OCI-LY3 (cell line): ENCODE data around the gene CXCL6.

ENCODE experiments used
- H2AFZ ChIP-seq: fragments of 200-600, 300-600 bp; shearing (Covaris generic); 2 replicates; pipeline ENCODE4 v1.6.0; 2014; ENCODE audit warnings: antibody characterized with exemption, low read depth, low read length
- H3K27ac ChIP-seq: fragments of 200-600, 300-600 bp; sonication (generic); 2 replicates; pipeline ENCODE4 v1.5.1; 2014; ENCODE audit warnings: mild to moderate bottlenecking, low read length, moderate library complexity, mixed read lengths
- H3K27me3 ChIP-seq: fragments of 200-600, 300-600 bp; sonication (generic); 2 replicates; pipeline ENCODE4 v1.6.1; 2014; ENCODE audit warnings: low read depth, low read length, mixed read lengths
- H3K36me3 ChIP-seq: fragments of 200-600, 300-600 bp; sonication (generic); replicated peaks from 2 replicates; pipeline ENCODE3; 2014; ENCODE audit warnings: low read depth, low read length, mixed read lengths
- H3K4me1 ChIP-seq: fragments of 300-600, 200-600 bp; sonication (generic); 2 replicates; pipeline ENCODE4 v1.6.1; 2014; ENCODE audit warnings: low read length, mixed read lengths
- H3K4me2 ChIP-seq: fragments of 200-600, 300-600 bp; sonication (generic); 2 replicates; pipeline ENCODE4 v1.6.1; 2014; ENCODE audit warnings: low read length, mixed read lengths
- H3K4me3 ChIP-seq: fragments of 300-600, 200-600 bp; sonication (generic); 2 replicates; pipeline ENCODE4 v1.5.1; 2014; ENCODE audit warnings: antibody characterized with exemption, mild to moderate bottlenecking, low read length, moderate library complexity
- H3K79me2 ChIP-seq: fragments of 300-600, 200-600 bp; shearing (Covaris generic); 2 replicates; pipeline ENCODE4 v1.6.1; 2014; ENCODE audit warnings: mild to moderate bottlenecking, low read length, mixed read lengths
- H3K9ac ChIP-seq: fragments of 300-600, 200-600 bp; shearing (Covaris generic); 2 replicates; pipeline ENCODE4 v1.6.0; 2014; ENCODE audit warnings: mild to moderate bottlenecking, low read length, moderate library complexity
- H3K9me3 ChIP-seq: fragments of 200-600, 300-600 bp; shearing (Covaris generic); 2 replicates; pipeline ENCODE4 v1.6.1; 2014; ENCODE audit warnings: low read length, mixed read lengths; ENCODE audit not compliant: insufficient read depth
- H4K20me1 ChIP-seq: fragments of 200-600, 300-600 bp; sonication (generic); 2 replicates; pipeline ENCODE4 v1.6.1; 2016; ENCODE audit warnings: low read length, mixed read lengths; ENCODE audit not compliant: insufficient read depth
- EZH2phosphoT487 ChIP-seq: fragments of 200-600 bp; shearing (Covaris generic); IDR thresholded peaks from 2 replicates; pipeline ENCODE4 v1.6.1; 2018; ENCODE audit warnings: antibody characterized with exemption, mixed run types, low read depth
- TF ChIP-seq, protein P1 (sequence below): fragments of 200-600, 300-600 bp; sonication (generic); IDR thresholded peaks from 2 replicates; pipeline ENCODE4 v1.5.1; 2014; ENCODE audit warnings: antibody characterized with exemption, low read length, low read depth

CXCL6 gene

DNA sequence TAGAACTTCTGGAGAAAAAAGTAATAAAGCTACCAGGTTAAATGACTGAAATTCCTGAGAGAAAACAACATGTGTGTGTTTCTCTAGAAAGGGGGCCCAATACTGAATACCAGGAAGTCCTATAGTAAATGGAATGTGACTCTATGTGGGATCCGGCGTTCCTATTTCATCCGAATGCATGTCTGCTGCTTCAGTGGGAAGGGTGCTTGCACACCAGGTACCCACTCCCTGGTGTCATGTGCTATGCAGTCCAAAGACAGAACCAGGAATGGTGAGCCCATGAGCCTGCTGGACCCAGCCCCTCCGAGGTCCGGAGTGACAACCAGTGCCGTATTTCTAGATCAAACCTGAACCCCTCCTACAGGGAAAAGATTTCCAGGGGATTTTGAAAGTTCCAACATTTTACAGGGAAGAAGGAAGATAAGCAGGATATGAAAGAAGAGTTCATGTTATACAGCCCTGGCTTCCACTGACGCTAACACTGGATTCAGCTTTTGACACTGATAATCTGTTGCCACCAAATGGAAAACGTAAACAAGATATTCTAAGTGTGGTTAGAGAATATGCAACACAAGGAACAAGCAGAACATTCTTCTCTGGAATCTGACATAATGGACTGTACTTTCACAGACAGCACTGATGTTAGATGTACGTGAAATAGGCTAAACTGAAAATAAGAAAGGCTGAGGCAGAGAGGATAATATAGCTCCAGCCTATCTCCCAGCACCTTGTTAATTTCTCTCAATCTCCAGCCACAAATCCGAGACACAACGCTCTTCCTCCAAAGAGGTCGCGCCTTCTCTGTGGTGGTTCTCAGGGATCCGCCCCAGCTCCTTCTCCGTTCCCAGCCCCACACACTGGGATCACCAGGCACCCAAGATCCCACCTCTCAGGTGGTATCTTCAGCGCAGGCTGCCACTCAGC, 32.0 kb downstream of the CXCL6 start:
- no peak overlapping the region for H2AFZ ChIP-seq
- no peak overlapping the region for H3K27ac ChIP-seq
- no peaks in the 10 kb centered on the region for H3K4me1 ChIP-seq
- no peak overlapping the region for H3K4me2 ChIP-seq
- H3K9ac ChIP-seq: no peak overlapping the region
- H3K4me3 ChIP-seq: no peak overlapping the region
- no peaks in the 10 kb centered on the region for H3K9me3 ChIP-seq
- H3K27me3 ChIP-seq: peaks cover 5% of the 10 kb centered on the region; the same call in 1 of the 2 replicates
- TF ChIP-seq, protein P1, sequence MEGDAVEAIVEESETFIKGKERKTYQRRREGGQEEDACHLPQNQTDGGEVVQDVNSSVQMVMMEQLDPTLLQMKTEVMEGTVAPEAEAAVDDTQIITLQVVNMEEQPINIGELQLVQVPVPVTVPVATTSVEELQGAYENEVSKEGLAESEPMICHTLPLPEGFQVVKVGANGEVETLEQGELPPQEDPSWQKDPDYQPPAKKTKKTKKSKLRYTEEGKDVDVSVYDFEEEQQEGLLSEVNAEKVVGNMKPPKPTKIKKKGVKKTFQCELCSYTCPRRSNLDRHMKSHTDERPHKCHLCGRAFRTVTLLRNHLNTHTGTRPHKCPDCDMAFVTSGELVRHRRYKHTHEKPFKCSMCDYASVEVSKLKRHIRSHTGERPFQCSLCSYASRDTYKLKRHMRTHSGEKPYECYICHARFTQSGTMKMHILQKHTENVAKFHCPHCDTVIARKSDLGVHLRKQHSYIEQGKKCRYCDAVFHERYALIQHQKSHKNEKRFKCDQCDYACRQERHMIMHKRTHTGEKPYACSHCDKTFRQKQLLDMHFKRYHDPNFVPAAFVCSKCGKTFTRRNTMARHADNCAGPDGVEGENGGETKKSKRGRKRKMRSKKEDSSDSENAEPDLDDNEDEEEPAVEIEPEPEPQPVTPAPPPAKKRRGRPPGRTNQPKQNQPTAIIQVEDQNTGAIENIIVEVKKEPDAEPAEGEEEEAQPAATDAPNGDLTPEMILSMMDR: no peak
- no peak for TF ChIP-seq EZH2phosphoT487
- no peaks in the 10 kb centered on the region for H4K20me1 ChIP-seq
- no peaks in the 10 kb centered on the region for H3K79me2 ChIP-seq
- H3K36me3 ChIP-seq: no peaks in the 10 kb centered on the region

DNA sequence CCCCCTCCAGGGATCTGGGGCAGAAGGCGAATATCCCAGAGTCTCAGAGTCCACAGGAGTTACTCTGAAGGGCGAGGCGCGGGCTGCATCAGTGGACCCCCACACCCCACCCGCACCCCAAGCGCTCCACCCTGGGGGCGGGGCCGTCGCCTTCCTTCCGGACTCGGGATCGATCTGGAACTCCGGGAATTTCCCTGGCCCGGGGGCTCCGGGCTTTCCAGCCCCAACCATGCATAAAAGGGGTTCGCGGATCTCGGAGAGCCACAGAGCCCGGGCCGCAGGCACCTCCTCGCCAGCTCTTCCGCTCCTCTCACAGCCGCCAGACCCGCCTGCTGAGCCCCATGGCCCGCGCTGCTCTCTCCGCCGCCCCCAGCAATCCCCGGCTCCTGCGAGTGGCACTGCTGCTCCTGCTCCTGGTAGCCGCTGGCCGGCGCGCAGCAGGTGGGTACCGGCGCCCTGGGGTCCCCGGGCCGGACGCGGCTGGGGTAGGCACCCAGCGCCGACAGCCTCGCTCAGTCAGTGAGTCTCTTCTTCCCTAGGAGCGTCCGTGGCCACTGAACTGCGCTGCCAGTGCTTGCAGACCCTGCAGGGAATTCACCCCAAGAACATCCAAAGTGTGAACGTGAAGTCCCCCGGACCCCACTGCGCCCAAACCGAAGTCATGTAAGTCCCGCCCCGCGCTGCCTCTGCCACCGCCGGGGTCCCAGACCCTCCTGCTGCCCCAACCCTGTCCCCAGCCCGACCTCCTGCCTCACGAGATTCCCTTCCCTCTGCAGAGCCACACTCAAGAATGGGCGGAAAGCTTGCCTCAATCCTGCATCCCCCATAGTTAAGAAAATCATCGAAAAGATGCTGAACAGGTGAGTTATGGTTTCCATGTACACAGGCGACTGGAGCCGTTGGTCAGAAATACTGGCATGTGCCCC, 32.9 kb downstream of the CXCL6 start, which contains the start of gene CXCL1:
CXCL1 (plus strand) TSS at position 264 of the 926 bp plus-strand sequence; CDS start at position 342, 78 bp downstream.
- no peak within 1 kb of the TSS for H3K9ac ChIP-seq
- no peak within 1 kb of the TSS for H3K4me3 ChIP-seq
- H3K79me2 ChIP-seq: no peaks in the 10 kb centered on the region
- no peak within 1 kb of the TSS for H2AFZ ChIP-seq
- H3K9me3 ChIP-seq: no peaks in the 10 kb centered on the region
- H3K27me3 ChIP-seq: peaks cover 5% of the 10 kb centered on the region; the same call in 1 of the 2 replicates
- no peaks in the 10 kb centered on the region for H4K20me1 ChIP-seq
- no peak within 1 kb of the TSS for H3K27ac ChIP-seq
- no peak for TF ChIP-seq EZH2phosphoT487
- TF ChIP-seq, protein P1: no peak
- H3K4me1 ChIP-seq: no peaks in the 10 kb centered on the region
- no peak within 1 kb of the TSS for H3K4me2 ChIP-seq
- no peaks in the 10 kb centered on the region for H3K36me3 ChIP-seq

GRCh38 chr4:73870260-73870659, 33.8 kb downstream of the CXCL6 start:
- no peak overlapping the region for H3K4me3 ChIP-seq
- no peak overlapping the region for H2AFZ ChIP-seq
- no peak overlapping the region for H3K4me2 ChIP-seq
- H3K9ac ChIP-seq: no peak overlapping the region
- H3K27me3 ChIP-seq: peaks cover 5% of the 10 kb centered on the region; the same call in 1 of the 2 replicates
- no peaks in the 10 kb centered on the region for H4K20me1 ChIP-seq
- H3K9me3 ChIP-seq: no peaks in the 10 kb centered on the region
- H3K27ac ChIP-seq: no peak overlapping the region
- H3K79me2 ChIP-seq: no peaks in the 10 kb centered on the region
- no peaks in the 10 kb centered on the region for H3K36me3 ChIP-seq
- no peaks in the 10 kb centered on the region for H3K4me1 ChIP-seq
- TF ChIP-seq EZH2phosphoT487: no peak
- TF ChIP-seq, protein P1: no peak

DNA sequence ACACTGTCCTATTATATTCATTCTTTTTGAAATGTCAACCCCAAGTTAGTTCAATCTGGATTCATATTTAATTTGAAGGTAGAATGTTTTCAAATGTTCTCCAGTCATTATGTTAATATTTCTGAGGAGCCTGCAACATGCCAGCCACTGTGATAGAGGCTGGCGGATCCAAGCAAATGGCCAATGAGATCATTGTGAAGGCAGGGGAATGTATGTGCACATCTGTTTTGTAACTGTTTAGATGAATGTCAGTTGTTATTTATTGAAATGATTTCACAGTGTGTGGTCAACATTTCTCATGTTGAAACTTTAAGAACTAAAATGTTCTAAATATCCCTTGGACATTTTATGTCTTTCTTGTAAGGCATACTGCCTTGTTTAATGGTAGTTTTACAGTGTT, 34.3 kb downstream of the CXCL6 start:
- Histone ChIP-seq H3K9ac (no peak overlapping the region), H3K27me3 (peaks cover 5% of the 10 kb centered on the region; the same call in 1 of the 2 replicates), H4K20me1 (no peaks in the 10 kb centered on the region), H3K9me3 (no peaks in the 10 kb centered on the region), H3K4me3 (no peak overlapping the region), H3K27ac (no peak overlapping the region), H3K79me2 (no peaks in the 10 kb centered on the region), H3K36me3 (no peaks in the 10 kb centered on the region), H3K4me2 (no peak overlapping the region), H2AFZ (no peak overlapping the region), H3K4me1 (no peaks in the 10 kb centered on the region)
- TF ChIP-seq, protein P1: no peak
- no peak for TF ChIP-seq EZH2phosphoT487
